H1 (cell line): Measurements from ENCODE around the gene TAS2R41. TPM values are rescaled to one million over a fixed set of nuclear protein-coding genes. Genes with fewer than 3 reads are reported as not detected.

Source experiments
- ATF2 ChIP-seq: IDR thresholded peaks from 2 replicates; pipeline ENCODE4 v1.6.1; 2012; ENCODE audit warnings: low read length, inconsistent platforms
- RXRA ChIP-seq: IDR thresholded peaks from 2 replicates; pipeline ENCODE4 v1.6.1; 2011; ENCODE audit warnings: low read depth, mild to moderate bottlenecking, low read length, moderate library complexity; ENCODE audit not compliant: insufficient read depth
- SIRT6 ChIP-seq: IDR thresholded peaks from one replicate; pipeline ENCODE4 v1.7.1; 2012; ENCODE audit warnings: low read length, inconsistent platforms
- polyA plus RNA-seq, 7 experiments: library from polyadenylated mRNA; depleted of rRNA in 3 of 7; stranded (reverse) in 5 of 7; unstranded in 2 of 7; fragments of >200 nt in 5 of 7; fragments of 200-250 nt in 2 of 7; gene quantifications; 1 replicate in 5 of 7; 2 replicates in 1 of 7; 4 replicates in 1 of 7; pipeline versions ENCODE4 v1.2.1 to v1.2.3, GENCODE V29; 2011 to 2013; ENCODE audit warnings: missing spikeins in 2 of 7, mixed read lengths in 2 of 7
- total RNA-seq: library from RNA; stranded (reverse); fragmentation: NEBNext Ultra II Directional; extraction: Animal tissue kit (Norgen Biotek cat#: 25700); gene quantifications from 2 replicates; pipeline ENCODE4 v1.2.1, GENCODE V29; 2021

Gene TAS2R41
- total and polyA plus RNA-seq, 2 of the 8 experiments (the other 6 are each of a cell fraction or from before 2014, with no cell fraction given): 0.12 TPM; not detected in 1

GRCh38 chr7:143436325-143436946 lies 41.2 kb upstream of the TAS2R41 start (continued):
- no peak for TF ChIP-seq ATF2
- no peak for TF ChIP-seq SIRT6
- no peak for TF ChIP-seq RXRA
